ENCODE results near the gene KIRREL3. TPM values are rescaled to one million over a fixed set of nuclear protein-coding genes. Genes with fewer than 3 reads are reported as not detected.

KIRREL3 gene
- total and polyA plus RNA-seq, 2 of the 8 experiments (the other 6 are each of a cell fraction or from before 2014, with no cell fraction given) = 0.29 to 0.32 TPM

DNA sequence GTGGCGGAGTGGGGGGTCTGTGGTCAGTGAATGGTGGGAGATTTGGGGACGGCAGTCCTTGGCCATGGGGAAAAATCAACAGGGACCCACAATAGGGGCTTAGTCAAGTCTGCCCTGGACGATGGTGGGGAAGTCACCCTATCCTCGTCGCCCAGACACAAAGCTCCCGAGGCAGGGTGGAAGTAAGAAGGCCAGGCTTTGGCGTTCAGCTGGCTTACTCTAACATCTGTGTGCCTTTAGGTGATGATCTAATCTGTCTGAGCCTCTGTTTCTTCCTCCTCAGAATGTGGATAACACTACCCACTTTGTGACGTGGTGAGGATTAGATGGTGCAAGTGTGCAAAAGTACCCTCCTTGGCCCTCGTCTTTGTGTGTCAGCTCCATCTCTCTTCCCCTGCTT, 452.9 kb downstream of the KIRREL3 start:
- no peak overlapping the region for H3K23ac ChIP-seq (ENCODE audit: insufficient read length)
- H3K27ac ChIP-seq (ENCODE audit: low read depth, low read length) = no peak overlapping the region
- DNase-seq (ENCODE audit: low read depth in 1 of 2, low spot score in 2 of 2) (no peak), FAIRE-seq (no peak)
- H3K4me2 ChIP-seq (ENCODE audit: insufficient read depth in 1 of 2, low read depth in 2 of 2, low read length in 2 of 2) = no peak overlapping the region
- no peaks in the 10 kb centered on the region for H3K79me2 ChIP-seq (ENCODE audit: control insufficient read depth in 1 of 2, insufficient read depth in 2 of 2, low read length in 2 of 2)
- TF ChIP-seq BACH1 (IDR thresholded peaks at IDR 0.05; ENCODE audit: low read length) (no peak), CBX8 (IDR thresholded peaks at IDR 0.05; ENCODE audit: borderline replicate concordance, low read depth, low read length) (no peak), SIRT6 (IDR thresholded peaks at IDR 0.05; ENCODE audit: low read length) (no peak), MAFK (IDR thresholded peaks at IDR 0.05; ENCODE audit: low read depth, low read length) (no peak), POLR2A (IDR thresholded peaks at IDR 0.05; ENCODE audit: control extremely low read depth in 1 of 2, low read depth in 2 of 2, low read length in 2 of 2) (no peak), ASH2L (IDR thresholded peaks at IDR 0.05; ENCODE audit: low read length) (no peak)
- no peak overlapping the region for H2AK5ac ChIP-seq (ENCODE audit: low read depth, low read length)
- POLR2A ChIA-PET (ENCODE audit: partially characterized antibody) = interaction anchor here (0.9 kb wide), 1 partner anchor 91 kb away, joined by 4 read pairs; no protein-coding TSS in a partner anchor
- H2BK12ac ChIP-seq (ENCODE audit: low read depth, low read length) = no peak overlapping the region
- no peaks in the 10 kb centered on the region for H4K20me1 ChIP-seq (replicated peaks in 1 of 2; ENCODE audit: control insufficient read depth in 1 of 2, insufficient read depth in 2 of 2, low read length in 2 of 2)
- H4K91ac ChIP-seq (replicated peaks; ENCODE audit: insufficient read length, low read length) = no peak overlapping the region
- peaks cover 5 to 20% (median 13%) of the 10 kb centered on the region in 4 experiments for H3K4me1 ChIP-seq (replicated peaks in 1 of 4; ENCODE audit: control insufficient read depth in 3 of 4, insufficient read depth in 4 of 4, low read length in 3 of 4)
- WGBS, 2 experiments (ENCODE audit: extremely low coverage in 1 of 2, insufficient coverage in 1 of 2, insufficient read length in 1 of 2, insufficient replicate concordance in 2 of 2, low coverage in 1 of 2, low lambda C conversion rate in 2 of 2, missing lambda C conversion rate in 1 of 2) = 94% methylated on average over 9 of the region's 9 CpGs; no CpG with 5 or more reads in 1 of the 2 experiments
- H3K79me1 ChIP-seq (ENCODE audit: low read depth, low read length) = no peaks in the 10 kb centered on the region
- no peak overlapping the region for H2BK120ac ChIP-seq (replicated peaks; ENCODE audit: low read depth, low read length)
- H3K9ac ChIP-seq (replicated peaks in 1 of 4; ENCODE audit: extremely low read depth in 1 of 4, low read depth in 3 of 4, low read length in 3 of 4) = no peak overlapping the region
- CTCF ChIA-PET (ENCODE audit: partially characterized antibody) = interaction anchor here (1.2 to 1.6 kb wide), 2 partner anchors 67 to 169 kb away, joined by 3 to 5 read pairs; no protein-coding TSS in a partner anchor
- H3K36me3 ChIP-seq (ENCODE audit: control insufficient read depth in 2 of 4, insufficient read depth in 4 of 4, low read length in 3 of 4) = no peaks in the 10 kb centered on the region
- H3K18ac ChIP-seq (ENCODE audit: extremely low read depth, low read length) = no peak overlapping the region
- H3K56ac ChIP-seq (replicated peaks; ENCODE audit: insufficient read length, low read depth, low read length) = no peak overlapping the region
- H3K4me3 ChIP-seq (ENCODE audit: extremely low read depth in 1 of 4, insufficient read depth in 2 of 4, low read depth in 3 of 4, low read length in 4 of 4) = no peak overlapping the region
- no peak overlapping the region for H2AFZ ChIP-seq (ENCODE audit: low read length)
- H3K27me3 ChIP-seq (replicated peaks in 1 of 4; ENCODE audit: control insufficient read depth in 3 of 4, extremely low read depth in 1 of 4, insufficient read depth in 3 of 4, low read length in 3 of 4) = no peaks in the 10 kb centered on the region
- H4K8ac ChIP-seq (ENCODE audit: extremely low read depth, insufficient read depth, low read length) = no peak overlapping the region; the same call in 1 of the 2 replicates
- H3K23me2 ChIP-seq (ENCODE audit: low read depth, low read length) = no peaks in the 10 kb centered on the region
- H3K4ac ChIP-seq (replicated peaks; ENCODE audit: insufficient read length, low read depth, low read length) = no peak overlapping the region
- no peak overlapping the region for H2BK20ac ChIP-seq (ENCODE audit: low read length)
- no peak overlapping the region for H2BK15ac ChIP-seq (ENCODE audit: low read length)
- H2BK5ac ChIP-seq (ENCODE audit: low read depth, low read length) = no peak overlapping the region
- H3K9me3 ChIP-seq (ENCODE audit: insufficient read depth in 2 of 2, low read depth in 1 of 2, low read length in 1 of 2) = no peaks in the 10 kb centered on the region
- H3K14ac ChIP-seq (ENCODE audit: insufficient read length) = no peak overlapping the region
- no peak overlapping the region for H4K5ac ChIP-seq (ENCODE audit: insufficient read length, low read depth, low read length)

Measured in H1 (cell line).